DMS 273 (cell line): ENCODE results near the gene TIAM2.
A peak's percentile ranks its signal among the peaks of the same experiment; 100 is the strongest.

Source experiments
- DNase-seq: peaks from one replicate; lab custom pipeline; 2025; ENCODE audit not compliant: unreplicated experiment; lab: John Stamatoyannopoulos, UW

The TIAM2 gene

DNA sequence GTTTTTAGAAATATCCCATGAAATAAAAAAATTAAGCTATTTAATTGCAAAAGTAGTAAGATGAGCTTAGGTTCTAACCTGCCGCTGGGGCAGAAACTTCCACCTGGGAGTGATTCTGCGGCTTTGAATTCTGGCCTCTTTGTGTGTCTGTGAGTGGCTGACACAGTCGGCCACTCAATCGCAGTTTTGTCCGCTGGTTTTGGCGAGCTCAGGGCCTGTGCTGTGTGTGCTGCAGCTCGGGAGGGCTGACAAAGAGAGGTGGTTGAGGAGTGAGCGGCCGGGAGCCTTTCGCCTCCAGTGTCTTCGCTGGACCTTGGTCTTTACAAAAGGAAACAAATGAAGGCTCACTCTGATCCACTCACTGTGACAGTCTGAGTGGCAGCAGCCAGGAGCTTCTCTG is 128.4 kb downstream of the TIAM2 start:
- DNase-seq: no peak

DNA sequence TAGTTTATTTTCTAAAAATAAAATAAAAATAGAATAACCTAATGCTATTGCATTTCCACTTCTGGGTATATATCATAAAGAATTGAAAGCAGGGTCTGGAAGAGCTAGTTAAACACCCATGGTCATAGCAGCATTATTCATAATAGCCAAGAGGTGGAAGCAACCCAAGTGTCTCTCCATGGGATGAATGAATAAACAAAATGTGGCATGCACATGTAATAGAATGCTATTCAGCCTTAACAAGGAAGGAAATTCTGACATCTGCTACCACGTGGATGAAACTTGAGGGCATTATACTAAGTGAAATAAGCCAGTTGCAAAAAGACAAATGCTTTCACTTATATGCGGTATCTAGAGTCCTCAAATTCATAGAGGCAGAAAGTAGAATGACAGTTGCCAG is 130.8 kb downstream of the TIAM2 start:
- no peak for DNase-seq

DNA sequence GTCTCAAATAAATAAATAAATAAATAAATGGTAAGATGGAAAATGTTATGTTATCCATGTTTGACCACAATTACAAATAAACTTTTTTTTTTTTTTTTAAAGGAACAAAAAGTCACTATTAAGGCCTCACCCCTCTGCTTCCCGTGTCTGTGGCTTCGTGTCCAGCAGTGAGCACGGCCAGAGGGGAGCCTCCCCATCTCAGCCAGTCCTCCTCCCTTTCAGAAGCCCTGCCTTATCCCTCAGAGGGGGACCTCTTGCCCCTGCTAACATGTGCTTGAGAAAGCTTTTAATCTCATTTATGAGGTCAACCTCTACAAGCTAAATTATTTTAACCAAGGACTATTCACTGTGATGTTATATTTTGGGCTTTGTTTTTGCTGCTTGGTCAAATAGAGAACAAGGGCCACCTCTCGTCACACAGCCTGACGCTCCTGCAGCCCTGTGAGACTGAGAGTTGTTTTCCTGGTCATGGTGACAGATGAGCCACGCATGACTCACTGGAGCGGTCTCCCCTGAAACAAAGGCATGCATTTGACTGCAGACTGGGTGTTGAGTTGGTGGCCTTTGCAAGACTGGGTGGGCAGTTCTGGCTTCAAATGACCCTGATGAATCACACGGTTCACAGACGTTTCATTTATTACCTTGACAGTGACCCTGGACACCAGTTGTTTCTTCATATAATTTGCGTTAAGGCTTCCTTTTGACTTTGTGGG is 131.8 kb downstream of the TIAM2 start:
- no peak for DNase-seq

DNA sequence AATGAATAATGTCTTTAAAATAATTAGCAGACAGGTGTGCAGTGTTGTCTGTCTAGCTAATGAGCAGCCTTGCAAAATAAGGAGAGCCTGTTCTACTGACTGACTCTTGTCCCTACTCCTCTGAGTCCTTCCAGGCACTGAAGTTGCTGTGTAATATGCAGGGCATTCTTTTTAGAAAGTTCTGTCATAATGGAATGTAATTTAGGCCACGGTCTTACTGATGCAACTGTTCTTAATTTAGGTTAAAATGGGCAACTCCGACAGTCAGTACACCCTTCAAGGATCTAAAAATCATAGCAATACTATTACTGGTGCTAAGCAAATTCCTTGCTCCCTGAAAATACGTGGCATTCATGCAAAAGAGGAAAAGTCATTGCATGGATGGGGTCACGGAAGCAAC is 133.9 kb downstream of the TIAM2 start:
- DNase-seq: no peak

DNA sequence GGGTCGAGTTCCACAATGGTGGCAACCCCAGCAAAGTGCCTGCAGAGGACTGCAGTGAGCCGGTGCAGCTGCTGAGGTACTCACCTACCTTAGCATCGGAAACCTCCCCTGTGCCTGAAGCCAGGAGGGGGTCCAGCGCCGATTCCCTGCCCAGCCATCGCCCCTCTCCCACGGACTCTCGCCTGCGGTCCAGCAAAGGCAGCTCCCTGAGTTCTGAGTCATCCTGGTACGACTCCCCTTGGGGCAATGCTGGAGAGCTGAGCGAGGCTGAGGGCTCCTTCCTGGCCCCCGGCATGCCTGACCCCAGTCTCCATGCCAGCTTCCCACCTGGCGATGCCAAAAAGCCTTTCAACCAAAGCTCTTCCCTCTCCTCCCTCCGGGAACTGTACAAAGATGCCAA is 134.6 kb downstream of the TIAM2 start:
- no peak for DNase-seq

DNA sequence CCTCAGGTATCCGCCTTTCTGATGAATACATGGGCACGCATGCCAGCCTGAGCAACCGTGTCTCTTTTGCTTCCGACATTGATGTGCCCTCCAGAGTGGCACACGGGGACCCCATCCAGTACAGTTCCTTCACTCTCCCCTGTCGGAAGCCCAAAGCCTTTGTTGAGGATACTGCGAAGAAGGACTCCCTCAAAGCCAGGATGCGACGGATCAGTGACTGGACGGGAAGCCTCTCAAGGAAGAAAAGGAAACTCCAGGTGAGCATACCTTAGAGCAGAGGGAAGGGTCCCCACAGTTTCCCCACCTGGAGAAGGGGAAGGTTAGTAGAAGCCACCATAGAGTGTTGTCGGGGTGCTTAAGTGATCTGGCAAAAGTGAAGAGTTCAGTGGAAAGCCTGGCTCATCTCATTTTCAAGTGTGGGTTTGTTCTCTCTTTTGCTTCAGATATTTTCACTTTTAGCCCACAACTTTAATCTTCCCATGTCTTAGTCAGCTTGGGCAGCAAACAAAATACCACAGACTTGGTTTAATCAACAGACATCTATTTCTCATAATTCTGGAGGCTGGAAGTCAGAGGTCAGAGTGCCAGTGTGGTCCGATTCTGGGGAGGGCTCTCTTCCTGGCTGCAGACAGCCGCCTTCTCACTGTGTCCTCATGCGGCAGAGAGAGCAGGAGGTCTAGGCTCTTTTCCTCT is 135.2 kb downstream of the TIAM2 start:
- DNase-seq: no peak

DNA sequence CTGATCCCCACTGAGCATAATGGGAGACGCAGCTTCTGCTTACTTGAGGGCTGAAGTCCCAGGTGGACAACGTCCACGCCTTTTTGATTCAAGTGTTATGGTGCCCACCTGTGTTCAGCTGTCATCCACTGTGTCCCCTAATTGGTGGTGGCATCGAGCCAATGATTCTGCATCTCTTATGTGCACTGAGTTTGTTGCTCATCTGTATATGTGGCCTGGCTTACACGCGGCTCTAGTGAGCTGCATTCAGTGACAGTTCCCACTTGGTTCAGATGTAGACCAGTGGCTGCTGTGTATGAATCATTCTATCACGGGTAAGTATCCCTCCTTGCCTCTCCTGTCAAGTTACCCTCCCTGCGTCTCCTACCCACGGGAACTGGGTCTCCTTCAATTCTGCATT is 137.5 kb downstream of the TIAM2 start:
- DNase-seq: no peak

DNA sequence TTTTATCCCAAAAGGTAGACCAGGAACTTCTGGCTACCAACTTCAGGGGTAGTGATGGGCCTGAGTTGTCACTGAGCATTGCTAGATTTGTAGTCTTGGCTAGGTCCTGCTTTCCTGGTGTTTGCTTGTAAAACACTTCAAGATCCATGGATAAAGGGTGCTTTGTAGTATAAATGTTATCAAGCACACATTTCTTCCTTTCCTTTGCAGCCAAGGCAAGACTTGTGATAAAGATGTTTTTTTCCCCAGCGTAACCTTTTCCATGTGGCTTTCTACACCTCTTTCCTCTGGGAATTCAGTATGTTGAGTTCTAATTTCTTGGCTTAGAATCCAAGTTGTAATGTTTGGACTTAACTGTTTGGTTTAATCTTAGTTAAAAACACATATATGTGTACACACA is 145.9 kb downstream of the TIAM2 start:
- DNase-seq: no peak

DNA sequence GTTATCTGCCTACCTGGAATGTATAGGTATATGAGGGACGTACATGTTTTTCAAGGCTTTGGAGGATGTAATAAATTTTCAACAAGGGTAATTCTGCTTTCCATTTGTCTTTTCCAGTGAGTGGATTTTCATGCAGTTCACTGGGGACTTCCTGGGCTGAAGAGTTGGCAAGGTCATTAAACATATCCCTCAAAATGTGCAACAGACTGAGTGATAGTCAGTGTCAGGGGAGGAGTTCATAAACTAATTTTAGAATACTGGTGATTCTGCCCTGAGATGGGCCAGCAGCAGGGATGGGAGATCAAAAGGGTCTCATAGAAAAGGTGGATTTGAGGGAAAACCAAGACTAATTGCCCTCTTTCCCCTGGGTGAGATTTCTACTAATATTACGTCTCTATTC is 146.4 kb downstream of the TIAM2 start:
- DNase-seq: no peak

DNA sequence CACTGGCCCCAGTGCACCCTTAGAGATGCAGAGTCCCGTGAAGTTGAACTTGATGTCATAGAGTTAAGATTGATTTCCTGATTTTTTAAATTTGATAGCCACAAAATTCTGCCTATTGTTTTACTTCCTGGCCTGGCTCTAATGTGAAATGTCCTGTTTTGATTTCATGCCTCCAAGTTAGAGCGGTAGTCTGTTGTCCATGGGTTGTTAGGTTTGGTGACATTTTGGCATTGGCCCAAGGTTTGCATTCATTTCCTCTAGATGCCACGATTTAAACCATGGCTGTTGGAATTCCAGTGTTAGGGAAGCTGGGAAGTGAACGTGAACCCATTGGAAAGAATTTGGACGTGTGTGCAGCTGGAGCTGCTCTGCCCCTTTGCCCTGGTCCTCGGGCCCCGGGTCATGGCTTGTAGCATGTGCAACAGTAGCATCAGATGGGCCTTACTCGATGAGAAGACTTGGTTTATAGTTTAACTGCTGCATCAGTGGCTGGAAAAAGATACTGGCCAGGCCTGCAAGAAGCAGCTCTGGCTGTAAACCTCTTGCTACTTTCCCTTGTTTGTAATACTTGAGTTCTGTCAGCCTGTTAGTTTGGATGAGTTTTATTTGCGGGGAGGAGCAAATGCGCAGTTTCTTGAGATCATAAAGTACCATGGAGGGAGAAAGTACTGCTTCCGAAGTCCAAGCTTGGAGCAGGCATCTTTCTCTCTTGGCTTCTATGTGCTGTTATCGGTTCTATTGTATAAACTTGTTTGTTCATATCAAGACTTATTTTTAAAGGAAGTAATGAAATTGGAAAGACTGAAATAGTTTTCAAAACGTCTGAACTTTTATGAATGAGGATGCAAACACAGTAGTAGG is 147.3 kb downstream of the TIAM2 start:
- no peak for DNase-seq

DNA sequence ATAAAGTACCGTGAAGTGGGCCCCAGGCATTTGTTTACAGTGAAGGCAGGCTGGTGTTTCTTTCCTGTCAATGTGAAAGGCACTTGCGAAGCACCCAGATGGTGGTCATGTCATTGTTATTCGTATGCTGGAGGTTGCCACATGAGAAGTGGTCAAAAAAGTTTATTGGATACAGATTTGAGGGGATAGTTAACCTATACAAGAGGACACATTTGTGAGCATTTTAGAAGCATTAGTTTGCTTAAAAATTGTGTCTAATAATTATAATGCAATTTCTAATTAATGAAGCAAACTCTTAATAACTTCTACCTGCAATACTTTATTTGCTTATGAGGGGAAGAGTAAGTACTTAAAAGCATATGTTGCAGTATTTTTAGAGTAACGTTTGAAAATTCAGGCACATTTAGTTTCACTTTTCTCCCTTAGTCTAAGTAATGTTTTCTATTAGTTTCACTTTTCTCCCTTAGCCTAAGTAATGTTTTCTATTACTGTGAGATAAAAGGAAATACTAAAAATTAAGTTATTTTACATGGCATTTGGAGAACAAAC is 148.0 kb downstream of the TIAM2 start:
- DNase-seq: peak; percentile 35

DNA sequence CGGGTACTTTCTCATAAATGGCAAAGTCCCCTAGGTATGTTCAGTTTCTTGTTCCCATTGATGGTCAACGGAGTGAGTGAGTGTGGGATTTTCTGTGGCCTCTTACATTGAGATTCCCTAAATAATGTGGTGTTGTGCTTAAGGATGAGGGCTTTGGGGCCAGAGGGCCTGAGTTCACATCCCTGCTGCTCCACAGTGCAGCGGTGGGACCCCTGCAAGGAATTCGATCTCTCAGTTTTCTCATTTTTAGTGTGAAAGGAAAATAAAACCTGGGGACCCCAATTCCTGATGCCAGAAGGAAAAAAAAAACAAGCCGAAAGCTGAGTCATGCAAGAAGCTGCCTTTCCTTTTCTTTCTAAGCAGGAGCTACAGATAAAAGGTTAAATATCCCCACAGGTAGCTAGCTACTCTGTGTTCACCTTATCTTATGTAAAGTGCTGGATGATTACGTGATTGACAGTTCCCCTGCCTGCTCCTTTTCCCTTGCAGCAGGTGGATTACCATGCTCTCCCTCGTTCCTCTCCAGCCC is 148.5 kb downstream of the TIAM2 start:
- no peak for DNase-seq

DNA sequence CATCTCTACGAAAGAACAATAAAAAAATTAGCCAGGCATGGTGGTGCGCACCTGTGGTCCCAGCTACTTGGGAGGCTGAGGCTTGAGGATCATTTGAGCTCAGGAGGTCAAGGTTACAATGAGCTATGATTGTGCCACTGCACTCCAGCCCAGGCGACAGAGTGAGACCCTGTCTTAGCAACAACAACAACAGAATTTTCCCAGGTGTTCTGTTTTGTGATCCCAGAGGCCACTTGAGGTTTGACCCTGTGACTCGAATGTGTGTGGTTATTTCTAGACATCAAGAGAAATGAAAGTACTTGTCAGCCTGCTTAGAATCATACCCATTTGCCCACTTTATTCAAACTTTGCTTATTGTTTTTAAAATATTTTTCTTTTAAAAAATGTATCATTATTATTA is 151.1 kb downstream of the TIAM2 start:
- DNase-seq: no peak

DNA sequence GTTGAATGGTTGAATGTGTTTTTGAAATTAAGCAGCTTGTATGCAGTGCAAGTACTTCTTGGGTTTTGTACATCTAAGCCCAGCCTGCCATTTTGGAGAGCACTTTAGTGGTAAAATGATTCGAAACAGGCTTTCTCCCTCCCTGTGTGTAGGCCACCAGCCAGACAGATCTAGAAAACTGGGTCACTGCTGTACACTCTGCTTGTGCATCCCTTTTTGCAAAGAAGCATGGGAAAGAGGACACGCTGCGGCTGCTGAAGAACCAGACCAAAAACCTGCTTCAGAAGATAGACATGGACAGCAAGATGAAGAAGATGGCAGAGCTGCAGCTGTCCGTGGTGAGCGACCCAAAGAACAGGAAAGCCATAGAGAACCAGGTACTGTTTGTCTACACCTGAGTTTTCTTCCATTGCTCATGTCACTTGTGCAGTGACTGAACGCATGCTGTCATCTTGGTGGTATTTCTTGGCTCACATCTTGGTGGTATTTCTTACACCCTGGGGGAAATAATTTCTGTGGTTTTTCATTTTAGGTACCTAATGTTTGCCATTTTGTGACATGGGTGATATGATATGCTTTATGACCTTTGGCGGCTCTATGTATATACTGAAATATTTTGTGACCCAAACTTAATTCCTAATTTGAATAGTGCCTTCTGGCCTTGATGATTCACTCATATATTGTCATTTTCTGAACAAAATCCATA is 153.0 kb downstream of the TIAM2 start:
- DNase-seq: no peak

DNA sequence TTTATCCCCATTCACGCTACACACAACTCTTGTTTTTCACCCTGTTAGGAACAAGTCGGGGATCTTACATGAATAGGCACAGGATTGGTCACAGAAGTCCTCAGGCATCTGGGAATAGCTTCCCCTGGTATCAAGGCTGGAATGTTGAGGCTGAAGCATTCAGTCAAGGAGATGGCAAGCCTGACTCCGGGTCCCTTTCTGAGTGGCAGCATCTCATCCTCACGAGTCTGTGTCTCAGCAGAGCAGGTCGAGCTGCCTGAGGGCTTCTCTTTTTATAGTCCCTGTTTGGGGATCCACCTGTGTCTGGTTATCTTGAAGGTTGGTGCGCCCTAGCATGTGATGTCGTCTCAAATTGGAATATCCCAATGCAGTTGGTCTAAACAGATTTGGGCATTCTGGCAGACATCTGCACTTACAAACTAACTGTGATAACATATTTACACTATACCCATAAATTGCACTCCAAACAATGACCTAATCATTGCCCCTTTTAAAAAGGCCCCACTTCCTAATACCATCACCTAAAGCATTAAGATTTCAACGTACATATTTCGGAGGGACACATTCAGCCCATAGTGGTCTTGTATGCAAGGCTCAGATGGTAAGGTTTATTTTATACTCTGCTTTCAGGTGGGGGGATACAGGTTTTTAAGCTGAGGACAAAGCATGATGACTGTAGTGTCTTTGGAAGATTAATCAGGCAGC is 156.0 kb downstream of the TIAM2 start:
- DNase-seq: no peak

DNA sequence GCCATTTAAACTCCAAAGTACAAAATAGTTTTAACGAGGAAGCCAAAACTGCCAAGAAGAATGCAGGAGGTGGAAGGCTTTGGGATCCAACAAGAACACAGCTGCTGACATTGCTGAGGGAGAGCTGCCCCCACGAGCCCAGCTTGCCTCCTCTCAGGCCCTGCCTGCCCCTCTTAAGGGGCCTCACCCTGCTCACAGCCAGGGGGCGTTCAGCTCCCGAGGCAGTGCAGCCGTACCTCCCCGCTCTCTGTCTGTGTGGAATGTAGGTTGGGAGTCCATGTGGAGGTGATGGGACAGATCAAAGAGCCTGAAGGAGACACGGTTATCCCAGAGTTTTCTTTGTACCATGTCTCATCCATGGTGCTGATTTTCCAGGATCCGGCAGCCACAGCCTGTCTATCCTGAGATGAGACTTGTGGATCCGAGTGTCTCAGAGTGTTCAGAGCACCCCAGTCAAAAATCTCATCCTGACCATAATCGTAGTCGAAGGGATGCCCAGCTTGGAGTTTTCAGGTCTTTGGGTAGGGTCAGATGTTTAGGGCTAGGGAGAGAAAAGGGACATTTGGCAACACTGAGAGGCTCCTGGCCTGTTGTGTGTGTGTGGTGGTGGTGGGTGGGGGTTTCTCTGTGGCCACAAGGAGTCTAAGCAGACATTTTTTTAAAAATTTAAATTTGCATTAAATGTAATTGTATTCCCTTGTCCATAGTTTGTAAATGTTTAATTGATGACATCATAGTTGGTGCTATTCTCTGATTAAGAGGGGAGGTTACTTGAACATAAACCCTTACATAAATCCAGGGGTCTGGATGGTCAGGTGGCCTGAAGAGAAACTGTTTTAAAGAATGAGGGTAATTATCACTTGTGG is 157.3 kb downstream of the TIAM2 start:
- DNase-seq: peak; percentile 51

DNA sequence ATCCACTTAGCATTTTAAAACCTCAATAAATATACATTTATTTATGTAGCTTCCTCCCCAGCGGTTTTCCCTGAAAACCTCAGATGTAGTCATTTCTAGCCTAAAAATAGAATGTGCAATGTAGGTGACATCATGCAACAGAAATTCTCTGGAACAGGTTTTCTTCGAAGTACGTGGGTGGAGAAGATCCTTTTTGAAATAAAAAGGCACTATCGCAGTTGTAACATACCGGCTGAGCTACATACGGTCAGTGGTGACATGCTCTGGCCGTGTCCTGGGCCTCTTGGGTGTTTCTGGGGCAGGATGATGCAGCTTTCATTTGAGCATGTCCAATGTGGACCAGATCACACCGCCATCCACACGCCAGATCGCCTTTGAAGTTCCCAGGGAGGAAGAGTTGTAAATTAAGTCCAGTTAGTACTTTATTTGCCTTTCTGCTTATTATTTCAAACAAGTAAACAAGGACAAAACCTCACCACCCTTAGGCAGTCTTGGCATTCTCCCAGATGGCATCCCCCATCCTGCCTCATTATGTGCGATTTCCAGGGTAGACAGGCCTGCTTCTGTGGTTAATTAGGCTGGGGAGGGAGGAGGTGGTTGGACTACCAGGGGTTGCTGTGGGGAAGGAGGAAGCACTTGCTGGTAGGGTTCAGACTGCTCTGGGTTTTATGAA is 159.2 kb downstream of the TIAM2 start:
- peak; percentile 57 for DNase-seq

DNA sequence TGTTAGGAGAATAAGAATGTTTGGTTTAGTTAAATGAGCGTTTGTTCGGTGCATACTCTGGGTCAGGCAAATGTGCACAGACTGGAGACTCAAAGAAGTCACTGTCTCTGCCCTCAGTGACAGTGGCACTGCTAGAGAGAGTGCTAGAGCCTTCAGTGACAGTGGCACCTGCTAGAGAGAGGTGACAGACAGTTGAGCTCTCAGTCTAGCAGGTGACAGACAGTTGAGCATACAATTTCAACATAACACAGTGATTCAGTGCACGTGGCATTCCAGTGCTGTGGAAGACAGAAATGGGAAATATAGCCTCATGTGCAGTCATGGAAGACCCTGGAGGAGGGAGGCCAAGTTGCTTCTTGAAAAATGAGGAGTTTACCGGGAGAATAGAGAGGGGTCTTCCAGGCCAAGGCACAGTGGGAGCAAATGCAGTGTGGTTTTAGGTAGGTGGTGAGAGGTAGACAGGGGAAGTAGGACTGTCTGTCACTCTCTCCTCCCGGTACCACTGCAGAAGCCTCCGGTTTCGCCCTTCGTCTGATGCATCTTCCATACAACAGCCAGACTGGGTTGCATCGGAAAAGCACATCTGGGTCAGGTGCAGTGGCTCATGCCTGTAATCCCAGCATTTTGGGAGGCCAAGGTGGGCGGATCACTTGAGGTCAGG is 160.8 kb downstream of the TIAM2 start:
- DNase-seq: no peak
